HFFc6 (cell line): ENCODE measurements around the gene R3HDM4. TPM values are rescaled to one million over a fixed set of nuclear protein-coding genes. Genes with fewer than 3 reads are reported as not detected.

Experiments used
- DNase-seq: peaks from one replicate; pipeline ENCODE4 v3.0.0-alpha.2; 2018
- H3K27ac Mint-ChIP-seq: 2 replicates; pipeline ENCODE4 v1.8.0; 2020; ENCODE audit warnings: mild to moderate bottlenecking, mixed read lengths
- H3K27me3 Mint-ChIP-seq: 2 replicates; pipeline ENCODE4 v1.8.0; 2021; ENCODE audit warnings: mild to moderate bottlenecking, moderate library complexity, mixed read lengths; ENCODE audit not compliant: insufficient read depth
- H3K36me3 Mint-ChIP-seq: 2 replicates; pipeline ENCODE4 v1.8.0; 2021; ENCODE audit warnings: low read depth, mixed read lengths
- H3K4me1 Mint-ChIP-seq: 2 replicates; pipeline ENCODE4 v1.8.0; 2020; ENCODE audit warnings: low read depth, mixed read lengths
- H3K4me3 Mint-ChIP-seq: 2 replicates; pipeline ENCODE4 v1.8.0; 2020; ENCODE audit warnings: mild to moderate bottlenecking, moderate library complexity, mixed read lengths
- H3K9me3 Mint-ChIP-seq: 2 replicates; pipeline ENCODE4 v1.8.0; 2020; ENCODE audit warnings: mild to moderate bottlenecking, mixed read lengths
- total RNA-seq, 6 experiments: library from RNA; stranded (reverse); fragmentation: NEBNext Ultra II Directional; extraction: Animal tissue kit (Norgen Biotek cat#: 25700); gene quantifications; 2 replicates in 1 of 6; 3 replicates in 5 of 6; pipeline ENCODE4 v1.2.3, GENCODE V29; 2021
- TF ChIP-seq, protein P1 (sequence below): fragments of 200-600 bp; sonication (generic); IDR thresholded peaks from 2 replicates; pipeline ENCODE4 v1.5.0; 2021; ENCODE audit warnings: antibody characterized with exemption, mild to moderate bottlenecking

R3HDM4 gene
- total RNA-seq, 6 experiments from 2014 or later, result 41.9 to 53.4 (median 45.9) TPM

GRCh38 chr19:956766-957440 is 43.9 kb upstream of the R3HDM4 start:
- Mint-ChIP-seq H3K4me3 (peak overlapping the region; percentile 61), H3K4me1 (peaks cover 19% of the 10 kb centered on the region), H3K36me3 (peaks cover 5% of the 10 kb centered on the region), H3K9me3 (no peaks in the 10 kb centered on the region), H3K27ac (peak overlapping the region; percentile 87), H3K27me3 (no peaks in the 10 kb centered on the region)
- TF ChIP-seq, protein P1, sequence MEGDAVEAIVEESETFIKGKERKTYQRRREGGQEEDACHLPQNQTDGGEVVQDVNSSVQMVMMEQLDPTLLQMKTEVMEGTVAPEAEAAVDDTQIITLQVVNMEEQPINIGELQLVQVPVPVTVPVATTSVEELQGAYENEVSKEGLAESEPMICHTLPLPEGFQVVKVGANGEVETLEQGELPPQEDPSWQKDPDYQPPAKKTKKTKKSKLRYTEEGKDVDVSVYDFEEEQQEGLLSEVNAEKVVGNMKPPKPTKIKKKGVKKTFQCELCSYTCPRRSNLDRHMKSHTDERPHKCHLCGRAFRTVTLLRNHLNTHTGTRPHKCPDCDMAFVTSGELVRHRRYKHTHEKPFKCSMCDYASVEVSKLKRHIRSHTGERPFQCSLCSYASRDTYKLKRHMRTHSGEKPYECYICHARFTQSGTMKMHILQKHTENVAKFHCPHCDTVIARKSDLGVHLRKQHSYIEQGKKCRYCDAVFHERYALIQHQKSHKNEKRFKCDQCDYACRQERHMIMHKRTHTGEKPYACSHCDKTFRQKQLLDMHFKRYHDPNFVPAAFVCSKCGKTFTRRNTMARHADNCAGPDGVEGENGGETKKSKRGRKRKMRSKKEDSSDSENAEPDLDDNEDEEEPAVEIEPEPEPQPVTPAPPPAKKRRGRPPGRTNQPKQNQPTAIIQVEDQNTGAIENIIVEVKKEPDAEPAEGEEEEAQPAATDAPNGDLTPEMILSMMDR, result no peak
- DNase-seq, result peak; percentile 62

GRCh38 chr19:955803-956765 is 43.1 kb upstream of the R3HDM4 start:
- DNase-seq, result no peak
- H3K27ac Mint-ChIP-seq, result peak overlapping the region; percentile 40

DNA sequence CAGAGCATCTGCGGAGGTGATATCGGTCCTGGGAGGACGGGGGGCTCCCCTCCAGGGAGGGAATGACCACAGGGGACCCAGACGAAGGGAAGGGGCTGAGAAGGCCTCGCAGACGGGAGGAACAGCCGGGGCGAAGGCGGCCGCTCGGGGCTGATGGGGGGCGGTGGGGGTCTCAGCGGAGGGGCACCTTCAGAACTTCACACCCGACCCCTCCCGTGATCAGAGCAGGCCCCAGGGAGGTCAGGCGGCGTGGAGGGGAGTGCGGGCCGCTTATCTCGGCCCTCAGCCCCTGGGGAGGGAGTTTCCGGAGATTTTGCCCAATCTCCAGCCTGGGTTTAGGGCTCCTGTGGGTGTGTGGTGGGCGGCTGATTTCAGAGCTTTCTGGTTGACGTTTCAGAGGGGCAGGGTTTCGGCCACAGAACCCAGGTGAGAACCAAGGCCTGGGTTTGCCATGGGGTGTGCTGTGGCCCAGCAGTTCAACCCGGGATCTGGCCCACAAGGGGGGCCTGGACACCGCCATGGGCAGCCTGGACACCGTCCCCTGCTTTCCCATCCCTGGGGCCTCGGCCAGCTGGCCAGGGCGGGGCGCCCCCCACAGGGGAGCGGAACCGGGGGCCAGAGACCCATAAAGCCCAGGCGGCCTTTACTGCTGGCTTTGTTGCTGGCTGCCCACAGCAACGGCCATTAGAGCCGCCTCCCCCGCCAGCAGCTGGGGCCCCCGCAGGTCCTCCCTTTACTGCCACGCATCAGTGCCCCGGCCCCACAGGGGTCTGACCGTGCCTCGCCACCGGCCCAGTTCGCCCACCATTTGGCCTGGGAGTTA is 41.9 kb upstream of the R3HDM4 start:
- Mint-ChIP-seq H3K27ac (no peak overlapping the region), H3K4me1 (peaks cover 23% of the 10 kb centered on the region), H3K4me3 (no peak overlapping the region)

More at GRCh38 chr19:955803-956765, 43.1 kb upstream of the R3HDM4 start:
- H3K4me1 Mint-ChIP-seq, result peaks cover 23% of the 10 kb centered on the region
- H3K27me3 Mint-ChIP-seq, result no peaks in the 10 kb centered on the region
- peaks cover 9% of the 10 kb centered on the region for H3K36me3 Mint-ChIP-seq
- no peaks in the 10 kb centered on the region for H3K9me3 Mint-ChIP-seq
- no peak overlapping the region for H3K4me3 Mint-ChIP-seq
- TF ChIP-seq, protein P1, result no peak

DNA sequence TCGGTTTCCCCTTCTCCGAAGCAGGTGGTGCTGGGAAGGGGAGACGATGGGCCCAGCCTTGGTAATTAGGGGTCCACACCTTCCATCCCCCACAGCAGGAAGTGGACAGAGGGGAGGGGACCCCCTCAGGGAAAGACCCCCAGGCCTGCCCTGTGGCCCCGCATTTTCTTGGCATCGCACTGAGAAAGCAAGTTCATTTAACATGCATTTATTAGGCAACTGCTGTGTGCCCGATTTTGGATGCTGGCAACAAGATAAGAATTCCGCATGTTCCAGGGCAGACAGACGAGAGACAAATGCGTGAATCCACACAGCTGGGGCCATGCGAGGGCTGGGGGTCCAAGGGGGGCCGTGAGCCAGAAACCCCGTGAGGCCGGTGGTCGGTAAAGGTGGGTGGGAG is 41.3 kb upstream of the R3HDM4 start:
- Mint-ChIP-seq H3K4me1 (peaks cover 23% of the 10 kb centered on the region), H3K27ac (no peak overlapping the region; the same call in 1 of the 2 replicates), H3K36me3 (peaks cover 9% of the 10 kb centered on the region), H3K9me3 (no peaks in the 10 kb centered on the region), H3K4me3 (no peak overlapping the region), H3K27me3 (peaks cover 8% of the 10 kb centered on the region; the same call in 1 of the 2 replicates)
- TF ChIP-seq, protein P1, result no peak
- DNase-seq, result no peak

More for the DNA sequence above, 41.9 kb upstream of the R3HDM4 start:
- no peak for DNase-seq
- Mint-ChIP-seq H3K36me3 (peaks cover 9% of the 10 kb centered on the region), H3K9me3 (no peaks in the 10 kb centered on the region), H3K27me3 (peaks cover 3% of the 10 kb centered on the region; the same call in 1 of the 2 replicates)
- TF ChIP-seq, protein P1, result no peak
